ENCODE data around the gene RAB7B.

GRCh38 chr1:206023695-206024094 lies 20.5 kb upstream of the RAB7B start, which contains the start of gene CTSE:
- TF ChIP-seq EZH2phosphoT487 (conservative IDR thresholded peaks at IDR 0.05; ENCODE audit: low read length) (no peak), CTCF (IDR thresholded peaks at IDR 0.05; ENCODE audit: insufficient read depth, low read length, poor library complexity, severe bottlenecking) (no peak)
